Prostate gland (tissue), 2 donors: ENCODE results near the gene CAV3.

Experiments
- POLR2A ChIP-seq: fragments of 450-650 bp; IDR thresholded peaks from one replicate; pipeline ENCODE4 v1.6.1; 2016; ENCODE audit warnings: antibody characterized with exemption, mild to moderate bottlenecking
- POLR2AphosphoS5 ChIP-seq: sonication (generic); formaldehyde crosslinking; IDR thresholded peaks from one replicate; pipeline ENCODE4 v1.6.1; 2017; ENCODE audit warnings: antibody characterized with exemption
- TF ChIP-seq, protein P1 (sequence below), 4 experiments: fragments of 200-600 bp in 2 of 4; fragments of 450-650 bp in 2 of 4; sonication (generic) in 2 of 4; IDR thresholded peaks; 1 replicate in 3 of 4; 2 replicates in 1 of 4; pipeline ENCODE4 v1.5.1; 2016 to 2019; ENCODE audit warnings: antibody characterized with exemption in 4 of 4, mild to moderate bottlenecking in 2 of 4, moderate library complexity in 2 of 4

DNA sequence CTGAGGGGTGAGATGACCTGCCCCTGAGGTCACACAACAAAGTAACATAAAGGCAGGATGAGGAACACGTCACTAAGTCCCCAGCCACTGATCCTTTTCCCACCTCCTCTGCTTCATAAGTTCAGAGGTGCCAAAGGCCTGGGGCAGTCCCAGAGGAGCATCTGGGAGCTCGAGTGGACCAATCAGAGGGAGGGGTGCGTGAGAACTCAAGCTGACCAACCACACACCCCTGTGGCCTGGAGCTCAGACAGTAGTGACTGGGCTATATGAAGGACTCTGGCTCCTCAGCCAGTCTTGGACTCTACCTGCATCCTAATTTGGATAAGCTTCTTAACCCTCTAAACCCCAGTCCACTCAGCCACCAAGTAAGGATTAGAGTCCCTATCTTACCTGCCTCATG lies 28.0 kb upstream of the CAV3 start:
- TF ChIP-seq, protein P1, sequence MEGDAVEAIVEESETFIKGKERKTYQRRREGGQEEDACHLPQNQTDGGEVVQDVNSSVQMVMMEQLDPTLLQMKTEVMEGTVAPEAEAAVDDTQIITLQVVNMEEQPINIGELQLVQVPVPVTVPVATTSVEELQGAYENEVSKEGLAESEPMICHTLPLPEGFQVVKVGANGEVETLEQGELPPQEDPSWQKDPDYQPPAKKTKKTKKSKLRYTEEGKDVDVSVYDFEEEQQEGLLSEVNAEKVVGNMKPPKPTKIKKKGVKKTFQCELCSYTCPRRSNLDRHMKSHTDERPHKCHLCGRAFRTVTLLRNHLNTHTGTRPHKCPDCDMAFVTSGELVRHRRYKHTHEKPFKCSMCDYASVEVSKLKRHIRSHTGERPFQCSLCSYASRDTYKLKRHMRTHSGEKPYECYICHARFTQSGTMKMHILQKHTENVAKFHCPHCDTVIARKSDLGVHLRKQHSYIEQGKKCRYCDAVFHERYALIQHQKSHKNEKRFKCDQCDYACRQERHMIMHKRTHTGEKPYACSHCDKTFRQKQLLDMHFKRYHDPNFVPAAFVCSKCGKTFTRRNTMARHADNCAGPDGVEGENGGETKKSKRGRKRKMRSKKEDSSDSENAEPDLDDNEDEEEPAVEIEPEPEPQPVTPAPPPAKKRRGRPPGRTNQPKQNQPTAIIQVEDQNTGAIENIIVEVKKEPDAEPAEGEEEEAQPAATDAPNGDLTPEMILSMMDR (IDR thresholded peaks at IDR 0.05): no peak
- TF ChIP-seq POLR2AphosphoS5 (no peak), POLR2A (no peak)
